HEK293T (cell line): Measurements from ENCODE around the gene ENHO.

Experiments
- CTCF ChIA-PET: fragments of 350-600 bp; formaldehyde crosslinking; extraction: SDS; loops from one replicate; lab custom pipeline; 2021; ENCODE audit warnings: antibody characterized with exemption, inconsistent platforms; lab: Yijun Ruan, JAX
- POLR2A ChIA-PET: fragments of 350-600 bp; formaldehyde crosslinking; extraction: SDS; loops from one replicate; lab custom pipeline; 2020; ENCODE audit warnings: antibody characterized with exemption, inconsistent platforms; lab: Yijun Ruan, JAX
- DNase-seq: peaks from one replicate; pipeline ENCODE4 v3.0.0; 2012; ENCODE audit warnings: mixed read lengths; ENCODE audit errors: extremely low spot score
- ARNT ChIP-seq: fragments of 450-650 bp; IDR thresholded peaks from 2 replicates; pipeline ENCODE4 v1.6.1; 2017; ENCODE audit warnings: mild to moderate bottlenecking
- BHLHE40 ChIP-seq: fragments of 450-650 bp; IDR thresholded peaks from 2 replicates; pipeline ENCODE4 v1.6.1; 2016; ENCODE audit warnings: mild to moderate bottlenecking, moderate library complexity, borderline replicate concordance
- CTBP1 ChIP-seq: fragments of 450-650 bp; IDR thresholded peaks from 2 replicates; pipeline ENCODE4 v1.6.1; 2016; ENCODE audit warnings: borderline replicate concordance
- ELF4 ChIP-seq: fragments of 450-650 bp; IDR thresholded peaks from 2 replicates; pipeline ENCODE4 v1.6.1; 2017; ENCODE audit warnings: antibody characterized with exemption
- FOXA1 ChIP-seq: fragments of 450-650 bp; IDR thresholded peaks from 2 replicates; pipeline ENCODE4 v1.6.1; 2016; ENCODE audit warnings: mild to moderate bottlenecking
- FOXK2 ChIP-seq: fragments of 450-650 bp; IDR thresholded peaks from 2 replicates; pipeline ENCODE4 v1.6.1; 2016; ENCODE audit warnings: mild to moderate bottlenecking
- FOXM1 ChIP-seq: fragments of 450-650 bp; IDR thresholded peaks from 2 replicates; pipeline ENCODE4 v1.6.1; 2017; ENCODE audit warnings: mild to moderate bottlenecking, borderline replicate concordance
- HDGF ChIP-seq: fragments of 450-650 bp; IDR thresholded peaks from 2 replicates; pipeline ENCODE4 v1.6.1; 2017; ENCODE audit warnings: antibody characterized with exemption, borderline replicate concordance
- L3MBTL2 ChIP-seq: fragments of 450-650 bp; conservative IDR thresholded peaks from 2 replicates; pipeline ENCODE4 v1.6.1; 2016; ENCODE audit warnings: mild to moderate bottlenecking
- LEF1 ChIP-seq: fragments of 450-650 bp; IDR thresholded peaks from 2 replicates; pipeline ENCODE4 v1.6.1; 2017; ENCODE audit warnings: mild to moderate bottlenecking, borderline replicate concordance
- NFRKB ChIP-seq: fragments of 450-650 bp; IDR thresholded peaks from 2 replicates; pipeline ENCODE4 v1.6.1; 2016; ENCODE audit warnings: mild to moderate bottlenecking, moderate library complexity
- PKNOX1 ChIP-seq: fragments of 450-650 bp; IDR thresholded peaks from 2 replicates; pipeline ENCODE4 v1.6.1; 2016
- SP1 ChIP-seq: fragments of 450-650 bp; IDR thresholded peaks from 2 replicates; pipeline ENCODE4 v1.6.1; 2017
- SUZ12 ChIP-seq: fragments of 450-650 bp; IDR thresholded peaks from 2 replicates; pipeline ENCODE4 v1.6.1; 2016; ENCODE audit warnings: mild to moderate bottlenecking
- TARDBP ChIP-seq: fragments of 450-650 bp; IDR thresholded peaks from 2 replicates; pipeline ENCODE4 v1.6.1; 2016
- ZNF384 ChIP-seq: fragments of 450-650 bp; IDR thresholded peaks from 2 replicates; pipeline ENCODE4 v1.6.1; 2016

ENHO gene

GRCh38 chr9:34562135-34562745 lies 39.5 kb upstream of the ENHO start:
- peak; percentile 35 for DNase-seq
- TF ChIP-seq BHLHE40 (no peak), NFRKB (no peak), HDGF (no peak), CTBP1 (no peak), SUZ12 (no peak), FOXK2 (no peak), FOXM1 (no peak), LEF1 (no peak), PKNOX1 (no peak), ARNT (no peak), ZNF384 (no peak), TARDBP (no peak), FOXA1 (no peak)
- ChIA-PET POLR2A (no interaction called here), CTCF (interaction anchor here (0.6 kb wide), 1 partner anchor 374 kb away, joined by 3 read pairs; no protein-coding TSS in a partner anchor)

- no peak for DNase-seq
- TF ChIP-seq ZNF384 (no peak), SP1 (no peak), ELF4 (no peak), CTBP1 (no peak), NFRKB (no peak), SUZ12 (no peak), PKNOX1 (no peak), TARDBP (no peak), LEF1 (no peak), FOXM1 (no peak), HDGF (no peak)
- ChIA-PET CTCF (no interaction called here), POLR2A (no interaction called here)
Observed at GRCh38 chr9:34560599-34561214, 37.9 kb upstream of the ENHO start.

- CTCF ChIA-PET = no interaction called here
- no peak for DNase-seq
- TF ChIP-seq FOXM1 = no peak
- TF ChIP-seq CTBP1 = no peak
- TF ChIP-seq LEF1 = no peak
- no peak for TF ChIP-seq SUZ12
- TF ChIP-seq HDGF = no peak
- no peak for TF ChIP-seq ARNT
- no peak for TF ChIP-seq BHLHE40
- no peak for TF ChIP-seq PKNOX1
- no peak for TF ChIP-seq NFRKB
- TF ChIP-seq TARDBP = no peak
- no peak for TF ChIP-seq ELF4
- TF ChIP-seq SP1 = no peak
- no peak for TF ChIP-seq ZNF384
- no peak for TF ChIP-seq FOXK2
- TF ChIP-seq FOXA1 = no peak
- POLR2A ChIA-PET = no interaction called here
Observed at GRCh38 chr9:34559624-34560455, 37.0 kb upstream of the ENHO start.

GRCh38 chr9:34558919-34559623 lies 36.3 kb upstream of the ENHO start:
- TF ChIP-seq NFRKB (no peak), TARDBP (no peak), CTBP1 (no peak), FOXM1 (no peak), ELF4 (no peak)
- POLR2A ChIA-PET = no interaction called here
- no peak for DNase-seq
- CTCF ChIA-PET = no interaction called here

- no peak for DNase-seq
- TF ChIP-seq NFRKB (no peak), ELF4 (no peak), HDGF (no peak), TARDBP (no peak), FOXM1 (no peak), LEF1 (no peak), SP1 (no peak), FOXK2 (no peak), CTBP1 (no peak), BHLHE40 (no peak), SUZ12 (no peak), PKNOX1 (no peak), ZNF384 (no peak), L3MBTL2 (no peak), ARNT (no peak), FOXA1 (no peak)
- ChIA-PET CTCF (no interaction called here), POLR2A (no interaction called here)
Observed at GRCh38 chr9:34558364-34558763, 35.6 kb upstream of the ENHO start.
